Effector memory CD4-positive, alpha-beta T cell (primary cell): ENCODE results near the gene PHTF1.

Experiments used
- DNase-seq, 3 donors: peaks; one replicate each; pipeline ENCODE4 v3.0.0-alpha.2; 2020
- H3K27ac ChIP-seq: 2 replicates; pipeline ENCODE4 v1.7.0; 2013; ENCODE audit warnings: mild to moderate bottlenecking, low read length, moderate library complexity; ENCODE audit not compliant: insufficient read depth, poor library complexity, severe bottlenecking
- H3K27me3 ChIP-seq: replicated peaks from 2 replicates; pipeline ENCODE4 v1.7.0; 2013; ENCODE audit warnings: mild to moderate bottlenecking, low read length; ENCODE audit not compliant: insufficient read depth, control insufficient read depth, poor library complexity, severe bottlenecking
- H3K36me3 ChIP-seq: 2 replicates; pipeline ENCODE4 v1.7.0; 2013; ENCODE audit warnings: mild to moderate bottlenecking, low read length, moderate library complexity; ENCODE audit not compliant: control insufficient read depth, insufficient read depth
- H3K4me1 ChIP-seq: 2 replicates; pipeline ENCODE4 v1.7.0; 2013; ENCODE audit warnings: low read length, mild to moderate bottlenecking; ENCODE audit not compliant: control insufficient read depth, insufficient read depth, poor library complexity, severe bottlenecking
- H3K4me3 ChIP-seq: 2 replicates; pipeline ENCODE4 v1.7.0; 2013; ENCODE audit warnings: low read length, low read depth, mild to moderate bottlenecking; ENCODE audit not compliant: insufficient read depth, poor library complexity, severe bottlenecking
- H3K9me3 ChIP-seq: 2 replicates; pipeline ENCODE4 v1.7.0; 2013; ENCODE audit warnings: mild to moderate bottlenecking, low read length, moderate library complexity; ENCODE audit not compliant: control insufficient read depth

PHTF1 gene

DNA sequence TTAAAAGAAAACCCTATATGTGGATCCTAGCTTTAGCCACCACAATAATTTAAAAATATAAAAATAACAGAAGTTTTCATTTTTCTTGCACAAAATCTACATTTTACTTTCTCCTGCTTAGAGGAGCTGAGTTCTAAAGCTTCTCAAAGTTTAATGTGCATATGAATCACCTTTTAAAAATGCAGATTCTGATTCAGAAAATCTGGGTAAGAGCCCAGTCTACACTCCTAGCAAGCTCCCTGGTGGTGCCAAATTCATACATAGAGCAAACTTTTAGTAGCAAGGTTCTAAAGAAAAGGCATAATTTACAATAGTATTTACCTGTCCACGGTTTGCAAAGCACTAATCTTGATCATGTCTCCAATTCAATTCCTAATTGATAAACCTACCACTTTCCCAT, 33.7 kb upstream of the PHTF1 start:
- no peak for DNase-seq
- H3K4me1 ChIP-seq: peaks cover 15% of the 10 kb centered on the region
- H3K36me3 ChIP-seq: peaks cover 24% of the 10 kb centered on the region
- H3K9me3 ChIP-seq: no peaks in the 10 kb centered on the region
- H3K27me3 ChIP-seq: no peaks in the 10 kb centered on the region
- H3K27ac ChIP-seq: no peak overlapping the region
- H3K4me3 ChIP-seq: no peak overlapping the region

DNA sequence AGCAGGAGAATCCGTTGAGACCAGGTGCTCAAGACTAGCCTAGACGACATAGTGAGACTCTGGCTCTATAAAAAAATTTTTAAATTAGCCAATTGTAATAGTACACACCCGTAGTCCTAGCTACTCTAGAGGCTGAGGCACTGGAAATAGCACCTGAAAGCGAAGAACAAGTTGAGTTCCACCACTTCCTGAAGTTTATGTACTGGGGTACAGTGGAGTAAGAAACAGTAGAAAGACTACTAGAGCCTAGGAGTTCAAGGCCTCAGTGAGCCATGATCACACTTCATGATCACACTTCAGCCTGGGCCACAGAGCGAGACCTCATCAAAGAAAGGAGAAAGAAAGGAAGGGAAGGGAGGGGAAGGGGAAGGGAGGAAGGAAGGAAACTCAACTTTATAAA, 33.2 kb upstream of the PHTF1 start:
- DNase-seq: no peak
- H3K27ac ChIP-seq: peak overlapping the region; percentile 31
- H3K9me3 ChIP-seq: no peaks in the 10 kb centered on the region
- H3K36me3 ChIP-seq: peaks cover 20% of the 10 kb centered on the region
- no peak overlapping the region for H3K4me3 ChIP-seq
- peaks cover 15% of the 10 kb centered on the region for H3K4me1 ChIP-seq
- H3K27me3 ChIP-seq: no peaks in the 10 kb centered on the region

DNA sequence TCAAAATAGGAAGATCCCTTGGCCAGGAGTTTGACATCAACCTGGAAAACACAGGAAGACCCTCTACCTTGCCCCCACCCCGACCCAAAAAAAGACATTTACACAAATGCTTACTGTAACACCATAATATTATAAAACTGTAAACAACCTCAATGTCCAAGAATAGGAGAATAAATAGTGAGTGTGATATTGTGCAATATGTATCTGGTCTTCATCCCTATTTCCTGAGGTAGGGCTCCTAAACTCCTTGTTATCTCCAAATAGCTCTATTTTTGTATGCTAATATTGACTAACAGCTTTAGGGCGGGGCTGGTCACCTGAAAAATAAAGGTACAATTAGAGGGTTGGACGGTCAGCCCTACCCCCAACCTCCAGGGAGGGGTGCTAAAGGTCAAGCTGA, 29.5 kb upstream of the PHTF1 start:
- Histone ChIP-seq H3K36me3 (no peaks in the 10 kb centered on the region), H3K9me3 (no peaks in the 10 kb centered on the region), H3K27me3 (no peaks in the 10 kb centered on the region), H3K27ac (no peak overlapping the region), H3K4me3 (no peak overlapping the region), H3K4me1 (peaks cover 35% of the 10 kb centered on the region)
- no peak for DNase-seq

DNA sequence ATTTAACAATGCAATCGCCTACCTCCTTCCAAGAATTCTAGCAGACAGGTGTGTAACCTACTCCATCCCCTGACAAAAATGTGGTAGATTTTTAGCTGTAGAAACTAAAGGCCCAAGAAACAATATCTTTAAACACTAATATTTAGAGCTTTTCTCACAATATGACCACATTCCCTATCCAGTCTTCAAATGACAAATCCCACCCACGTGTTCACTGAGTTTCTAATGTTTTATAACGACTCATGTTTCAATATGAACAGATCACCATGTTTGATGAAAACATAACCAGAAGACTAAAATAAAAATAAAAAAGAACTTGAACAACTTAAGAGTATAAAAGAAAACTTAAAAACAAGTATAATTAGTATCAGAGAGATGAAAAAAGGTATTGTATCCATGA, 28.4 kb upstream of the PHTF1 start:
- Histone ChIP-seq H3K27me3 (no peaks in the 10 kb centered on the region), H3K4me1 (peaks cover 45% of the 10 kb centered on the region), H3K4me3 (no peak overlapping the region), H3K9me3 (no peaks in the 10 kb centered on the region), H3K27ac (no peak overlapping the region), H3K36me3 (no peaks in the 10 kb centered on the region)
- no peak for DNase-seq

DNA sequence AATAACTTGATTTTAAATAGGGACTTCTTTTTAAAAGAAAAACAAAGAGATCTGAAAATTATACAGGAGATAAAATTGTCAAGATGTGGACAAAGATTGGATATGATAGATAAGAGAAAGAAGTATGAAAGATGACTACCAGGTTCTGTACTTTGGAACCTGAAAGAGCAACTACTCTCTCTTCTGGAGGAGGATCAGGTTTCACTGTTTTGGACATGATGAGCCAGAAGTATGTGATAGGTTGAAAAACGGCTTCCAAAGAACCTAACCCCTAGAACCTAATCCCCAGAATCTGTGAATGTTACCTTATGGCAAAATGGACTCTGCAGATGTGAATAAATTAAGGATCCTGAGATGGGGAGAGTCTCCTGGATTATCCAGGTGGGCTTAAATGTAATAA, 26.8 kb upstream of the PHTF1 start:
- peak overlapping the region; percentile 3 for H3K27ac ChIP-seq
- DNase-seq: no peak
- H3K4me1 ChIP-seq: peaks cover 47% of the 10 kb centered on the region
- no peaks in the 10 kb centered on the region for H3K9me3 ChIP-seq
- H3K4me3 ChIP-seq: no peak overlapping the region
- no peaks in the 10 kb centered on the region for H3K36me3 ChIP-seq
- H3K27me3 ChIP-seq: no peaks in the 10 kb centered on the region

DNA sequence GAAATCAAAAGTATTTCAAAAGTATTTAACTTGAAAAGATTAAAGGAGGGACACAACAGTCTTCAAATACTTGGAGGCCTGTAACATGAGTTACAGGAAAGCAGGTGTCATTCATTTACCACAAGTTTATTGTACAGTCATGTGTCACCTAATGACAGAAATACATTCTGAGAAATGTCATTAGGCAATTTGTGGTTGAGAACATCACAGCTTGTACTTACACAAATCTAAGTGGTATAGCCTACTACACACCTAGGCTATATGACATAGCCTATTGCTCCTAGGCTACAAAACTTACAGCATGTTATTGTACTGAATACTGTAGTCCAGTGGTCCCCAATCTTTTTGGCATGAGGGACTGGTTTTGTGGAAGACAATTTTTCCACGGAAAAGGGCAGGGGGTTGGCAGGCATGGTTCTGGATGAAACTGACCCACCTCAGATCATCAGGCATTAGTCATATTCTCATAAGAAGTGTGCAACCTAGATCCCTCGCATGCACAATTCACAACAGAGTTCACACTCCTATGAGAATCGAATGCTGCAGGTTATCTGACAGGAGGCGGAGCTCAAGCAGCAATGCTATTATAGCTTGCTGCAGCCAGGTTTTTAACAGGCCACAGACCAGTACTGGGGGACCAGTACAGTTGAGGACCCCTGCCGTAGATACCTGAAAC, 25.0 kb upstream of the PHTF1 start:
- Histone ChIP-seq H3K4me3 (no peak overlapping the region), H3K27me3 (no peaks in the 10 kb centered on the region), H3K4me1 (peaks cover 63% of the 10 kb centered on the region), H3K27ac (peak overlapping the region; percentile 64), H3K9me3 (no peaks in the 10 kb centered on the region), H3K36me3 (no peaks in the 10 kb centered on the region)
- no peak for DNase-seq

DNA sequence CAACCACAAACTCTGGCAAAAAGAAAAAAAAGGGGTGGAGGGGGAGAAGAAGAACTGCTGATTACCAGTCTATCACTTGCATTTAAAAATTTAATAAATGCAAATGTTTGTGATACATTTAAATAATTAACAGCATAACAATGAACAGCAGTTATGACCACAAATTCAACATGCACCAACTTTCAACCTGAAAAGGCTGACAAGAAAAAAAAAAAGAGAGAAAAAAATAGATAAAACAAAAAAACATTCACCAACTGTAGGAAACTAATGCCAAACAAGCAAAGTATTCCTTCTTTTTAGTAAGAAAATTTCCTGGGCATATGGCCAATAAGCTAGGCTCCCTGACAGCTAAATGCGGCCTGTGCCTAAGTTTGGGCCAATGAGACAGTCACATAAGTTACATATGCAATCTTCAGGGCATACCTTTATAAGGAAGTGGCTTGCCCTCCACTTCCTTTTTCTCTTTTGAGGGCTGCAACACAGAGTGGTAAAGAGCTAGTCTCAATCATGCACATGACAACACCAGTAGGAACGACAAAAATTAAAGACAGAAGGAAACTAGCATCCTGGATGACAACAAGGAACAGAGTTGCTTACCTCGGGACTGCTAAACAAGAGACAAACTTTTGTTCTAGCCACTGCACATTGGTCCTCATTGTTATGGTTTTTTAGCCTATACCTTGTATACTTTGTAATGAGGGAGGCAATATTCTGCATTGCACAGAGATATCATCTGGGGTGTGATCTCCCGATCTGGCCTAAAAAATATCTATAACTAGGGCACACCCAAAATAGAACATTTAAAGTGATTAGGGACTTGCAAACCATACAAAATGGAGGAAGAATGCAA, 24.2 kb upstream of the PHTF1 start:
- peak; percentile 22 to 44 (median 33) for DNase-seq
- H3K36me3 ChIP-seq: no peaks in the 10 kb centered on the region
- no peaks in the 10 kb centered on the region for H3K9me3 ChIP-seq
- peak overlapping the region; percentile 6 for H3K4me3 ChIP-seq
- H3K27me3 ChIP-seq: no peaks in the 10 kb centered on the region
- peaks cover 64% of the 10 kb centered on the region for H3K4me1 ChIP-seq
- peak overlapping the region; percentile 64 for H3K27ac ChIP-seq

DNA sequence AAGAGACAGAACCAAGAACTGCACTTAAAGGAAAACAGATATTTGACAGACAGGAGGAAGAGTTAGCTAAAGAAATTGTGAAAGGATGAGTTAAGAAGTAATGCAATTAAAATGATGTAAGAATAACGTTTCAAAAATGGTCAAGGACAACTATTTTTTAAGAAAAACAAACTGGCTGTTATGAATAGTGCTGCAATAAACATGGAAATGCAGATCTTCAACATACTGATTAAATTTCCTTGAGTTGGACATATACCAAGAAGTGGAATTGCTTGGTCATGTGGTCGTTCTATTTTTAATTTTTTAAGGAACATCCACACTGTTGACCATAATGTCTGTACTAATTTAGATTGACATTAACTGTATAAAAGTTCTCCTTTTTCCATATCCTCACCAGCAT, 23.1 kb upstream of the PHTF1 start:
- Histone ChIP-seq H3K4me1 (peaks cover 64% of the 10 kb centered on the region), H3K4me3 (no peak overlapping the region), H3K9me3 (no peaks in the 10 kb centered on the region), H3K36me3 (no peaks in the 10 kb centered on the region), H3K27me3 (no peaks in the 10 kb centered on the region), H3K27ac (peak overlapping the region; percentile 64)
- no peak for DNase-seq

DNA sequence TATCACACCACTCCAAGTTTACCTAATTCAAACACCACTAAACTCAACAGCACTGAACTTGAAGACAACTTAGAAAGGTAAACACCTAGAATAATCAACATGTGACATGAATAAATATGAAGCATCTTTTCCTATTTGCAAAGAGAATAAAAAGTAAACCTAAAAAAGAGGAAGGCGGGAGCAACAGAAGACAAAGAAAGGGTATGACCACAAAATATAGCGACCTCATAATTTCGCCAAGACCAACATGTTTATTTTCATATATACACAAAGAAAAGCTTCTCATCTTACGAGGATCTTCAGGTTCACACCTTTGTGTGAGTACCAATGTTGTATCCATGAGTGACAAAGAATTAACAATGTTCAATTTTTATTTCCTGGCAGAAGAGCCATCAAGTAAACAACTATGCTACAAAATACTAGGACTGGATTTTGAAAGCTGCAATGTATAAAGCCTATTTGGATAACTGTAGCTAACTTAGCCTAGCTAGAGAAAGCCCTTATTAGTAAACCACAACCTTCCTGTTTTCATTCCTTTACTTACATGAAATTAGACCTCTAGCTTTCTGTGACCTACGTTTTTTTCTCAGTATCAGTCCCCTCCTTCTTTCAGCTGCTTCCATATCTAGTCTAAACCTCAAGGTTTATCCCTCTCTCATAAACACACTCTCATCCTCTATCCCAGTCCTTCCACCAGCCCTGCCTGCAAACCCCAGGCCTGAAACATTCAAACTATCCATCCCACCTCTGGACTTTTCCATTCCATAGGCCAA, 21.3 kb upstream of the PHTF1 start:
- peak overlapping the region; percentile 3 for H3K4me3 ChIP-seq
- peaks cover 58% of the 10 kb centered on the region for H3K4me1 ChIP-seq
- peaks cover 11% of the 10 kb centered on the region for H3K36me3 ChIP-seq
- H3K27ac ChIP-seq: peak overlapping the region; percentile 40
- DNase-seq: no peak
- no peaks in the 10 kb centered on the region for H3K27me3 ChIP-seq
- no peaks in the 10 kb centered on the region for H3K9me3 ChIP-seq

DNA sequence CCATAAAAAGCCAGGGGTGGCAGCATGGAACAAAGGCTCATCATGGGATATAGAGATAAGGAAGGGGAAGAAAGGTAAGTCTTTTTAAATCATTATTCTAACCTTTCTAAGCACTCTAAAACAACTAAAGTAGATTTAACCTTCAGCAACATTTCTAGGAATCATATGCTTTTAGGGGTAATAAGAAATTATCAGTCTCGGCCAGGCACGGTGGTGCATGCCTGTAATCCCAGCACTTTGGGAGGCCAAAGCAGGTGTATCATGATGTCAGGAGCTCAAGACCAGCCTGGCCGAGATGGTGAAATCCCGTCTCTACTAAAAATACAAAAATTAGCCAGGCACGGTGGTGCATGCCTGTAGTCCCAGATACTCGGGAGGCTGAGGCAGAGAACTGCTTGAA, 20.3 kb upstream of the PHTF1 start:
- Histone ChIP-seq H3K27ac (no peak overlapping the region), H3K9me3 (no peaks in the 10 kb centered on the region), H3K4me3 (no peak overlapping the region), H3K4me1 (peaks cover 51% of the 10 kb centered on the region), H3K27me3 (no peaks in the 10 kb centered on the region), H3K36me3 (peaks cover 11% of the 10 kb centered on the region)
- no peak for DNase-seq
